Measurements from ENCODE around the gene POLR3H. TPM values are rescaled to one million over a fixed set of nuclear protein-coding genes. Genes with fewer than 3 reads are reported as not detected.

Gene POLR3H
- total and polyA plus RNA-seq, 2 donors (not counting 3 experiments of a cell fraction or from before 2014, with no cell fraction given) = 31.2 to 39.4 TPM

GRCh38 chr22:41508770-41509170, 35.5 kb downstream of the POLR3H start:
- Histone ChIP-seq H3K9me3 (replicated peaks; ENCODE audit: control insufficient read depth, insufficient read depth, low read length) (no peaks in the 10 kb centered on the region), H3K4me3 (replicated peaks in 1 of 3; ENCODE audit: insufficient read depth in 1 of 3, low read depth in 1 of 3, low read length in 3 of 3) (no peak overlapping the region), H3K9me1 (replicated peaks; ENCODE audit: control insufficient read depth, extremely low read depth, insufficient read depth, low read length) (no peaks in the 10 kb centered on the region), H4K20me1 (replicated peaks; ENCODE audit: control insufficient read depth, extremely low read depth, insufficient read depth, low read length) (no peaks in the 10 kb centered on the region), H3K79me2 (ENCODE audit: control insufficient read depth, insufficient read depth, low read length) (no peaks in the 10 kb centered on the region), H2AFZ (ENCODE audit: low read depth, low read length) (no peak overlapping the region), H3K4me2 (ENCODE audit: insufficient read depth, low read length) (no peak overlapping the region), H3K27ac (ENCODE audit: insufficient read depth, low read depth, low read length) (no peak overlapping the region), H3K9ac (replicated peaks; ENCODE audit: extremely low read depth, insufficient read depth, low read length) (no peak overlapping the region), H3K27me3 (ENCODE audit: control insufficient read depth in 2 of 2, insufficient read depth in 2 of 2, low read length in 2 of 2) (no peaks in the 10 kb centered on the region), H3K4me1 (ENCODE audit: control insufficient read depth, extremely low read depth, insufficient read depth, low read length) (no peaks in the 10 kb centered on the region), H3K36me3 (ENCODE audit: control insufficient read depth in 2 of 2, extremely low read depth in 1 of 2, insufficient read depth in 2 of 2, low read length in 2 of 2) (peaks cover 0 to 14% of the 10 kb centered on the region in 2 experiments)
- dilution Hi-C loops (cut with MboI; ENCODE audit: extremely low pct_ligation_motif_present, low sequenced_read_pairs) = no loop called here
- DNase-seq (ENCODE audit: low read depth, low spot score) = no peak
- intact Hi-C loops (cut with micrococcal nuclease) = no loop called here
- BruUV-seq (replicated peaks) = no TSS peak
- CTCF ChIA-PET = interaction anchor here (1.0 to 1.2 kb wide), 2 partner anchors 9 to 18 kb away, joined by 3 to 10 read pairs; no protein-coding TSS in a partner anchor
- POLR2A ChIA-PET = no interaction called here
- no peak for TF ChIP-seq CTCF (IDR thresholded peaks at IDR 0.05; ENCODE audit: extremely low read depth in 1 of 2, insufficient read depth in 1 of 2, low read depth in 1 of 2, low read length in 2 of 2)
- TF ChIP-seq JUN (IDR thresholded peaks at IDR 0.05; ENCODE audit: borderline replicate concordance, insufficient read depth, insufficient read length, low read depth) = no peak
- no peak for TF ChIP-seq EZH2 (IDR thresholded peaks at IDR 0.05; ENCODE audit: borderline replicate concordance, low read depth, low read length, severe bottlenecking)
- no peak for TF ChIP-seq MAX (IDR thresholded peaks at IDR 0.05; ENCODE audit: insufficient read depth, insufficient read length)
- no peak for TF ChIP-seq FOS (IDR thresholded peaks at IDR 0.05; ENCODE audit: borderline replicate concordance, insufficient read depth, low read length)
- no peak for TF ChIP-seq POLR2AphosphoS5 (IDR thresholded peaks at IDR 0.05; ENCODE audit: insufficient read depth, low read depth, low read length)
- TF ChIP-seq POLR2A (IDR thresholded peaks at IDR 0.05; ENCODE audit: low read depth, low read length) = no peak
- FAIRE-seq = no peak

All from endothelial cell of umbilical vein (primary cell).